Nephron progenitor cell (in vitro differentiated cells): ENCODE data around the gene GNAL.

ENCODE experiments used
- DNase-seq: peaks from one replicate; pipeline ENCODE4 v3.0.0; 2021
- H3K27ac Mint-ChIP-seq: 2 replicates; pipeline ENCODE4 v1.8.0; 2021; ENCODE audit warnings: mild to moderate bottlenecking, moderate library complexity, mixed read lengths
- H3K27me3 Mint-ChIP-seq: 2 replicates; pipeline ENCODE4 v1.8.0; 2021; ENCODE audit warnings: mild to moderate bottlenecking, low read depth, mixed read lengths; ENCODE audit not compliant: poor library complexity
- H3K36me3 Mint-ChIP-seq: 2 replicates; pipeline ENCODE4 v1.8.0; 2021; ENCODE audit warnings: low read depth, mixed read lengths
- H3K4me1 Mint-ChIP-seq: 2 replicates; pipeline ENCODE4 v1.8.0; 2021; ENCODE audit warnings: mixed read lengths
- H3K4me3 Mint-ChIP-seq: 2 replicates; pipeline ENCODE4 v1.8.0; 2021; ENCODE audit warnings: mild to moderate bottlenecking, moderate library complexity, mixed read lengths
- H3K9me3 Mint-ChIP-seq: 2 replicates; pipeline ENCODE4 v1.8.0; 2021; ENCODE audit warnings: mild to moderate bottlenecking, moderate library complexity, mixed read lengths
- CTCF ChIP-seq: fragments of 200-600 bp; sonication (generic); IDR thresholded peaks from 2 replicates; pipeline ENCODE4 v1.5.0; 2021; ENCODE audit warnings: antibody characterized with exemption

The GNAL gene

GRCh38 chr18:11818486-11819203, 129.6 kb downstream of the GNAL start:
- no peak for TF ChIP-seq CTCF
- Mint-ChIP-seq H3K27me3 (no peaks in the 10 kb centered on the region), H3K36me3 (peaks cover 5% of the 10 kb centered on the region), H3K27ac (no peak overlapping the region), H3K4me1 (peaks cover 9% of the 10 kb centered on the region), H3K9me3 (peaks cover 6% of the 10 kb centered on the region), H3K4me3 (no peak overlapping the region)
- no peak for DNase-seq

GRCh38 chr18:11819938-11820337, 130.9 kb downstream of the GNAL start:
- no peaks in the 10 kb centered on the region for H3K27me3 Mint-ChIP-seq
- H3K36me3 Mint-ChIP-seq, result peaks cover 5% of the 10 kb centered on the region
- peaks cover 9% of the 10 kb centered on the region for H3K4me1 Mint-ChIP-seq
- TF ChIP-seq CTCF, result no peak
- no peak overlapping the region for H3K4me3 Mint-ChIP-seq
- no peak overlapping the region for H3K27ac Mint-ChIP-seq
- H3K9me3 Mint-ChIP-seq, result peaks cover 6% of the 10 kb centered on the region
- no peak for DNase-seq

GRCh38 chr18:11820697-11821096, 131.6 kb downstream of the GNAL start:
- peaks cover 6% of the 10 kb centered on the region for H3K9me3 Mint-ChIP-seq
- peaks cover 5% of the 10 kb centered on the region for H3K36me3 Mint-ChIP-seq
- no peak overlapping the region for H3K27ac Mint-ChIP-seq
- DNase-seq, result no peak
- TF ChIP-seq CTCF, result no peak
- H3K27me3 Mint-ChIP-seq, result no peaks in the 10 kb centered on the region
- H3K4me1 Mint-ChIP-seq, result peaks cover 9% of the 10 kb centered on the region
- H3K4me3 Mint-ChIP-seq, result no peak overlapping the region

- Mint-ChIP-seq H3K27ac (no peak overlapping the region), H3K27me3 (no peaks in the 10 kb centered on the region), H3K9me3 (peaks cover 6% of the 10 kb centered on the region), H3K4me1 (peaks cover 9% of the 10 kb centered on the region), H3K4me3 (no peak overlapping the region), H3K36me3 (peaks cover 5% of the 10 kb centered on the region)
- no peak for TF ChIP-seq CTCF
- DNase-seq, result no peak
Observed at GRCh38 chr18:11821208-11821607, 132.1 kb downstream of the GNAL start.

- no peak overlapping the region for H3K4me3 Mint-ChIP-seq
- H3K36me3 Mint-ChIP-seq, result peaks cover 10% of the 10 kb centered on the region
- no peak for TF ChIP-seq CTCF
- no peak overlapping the region for H3K27ac Mint-ChIP-seq
- H3K4me1 Mint-ChIP-seq, result peaks cover 9% of the 10 kb centered on the region
- peaks cover 6% of the 10 kb centered on the region for H3K9me3 Mint-ChIP-seq
- no peak for DNase-seq
- H3K27me3 Mint-ChIP-seq, result no peaks in the 10 kb centered on the region
Observed at GRCh38 chr18:11821643-11822237, 132.7 kb downstream of the GNAL start.

GRCh38 chr18:11823545-11823944, 134.5 kb downstream of the GNAL start:
- peak overlapping the region; percentile 87 for H3K27ac Mint-ChIP-seq
- TF ChIP-seq CTCF, result no peak
- peaks cover 9% of the 10 kb centered on the region for H3K4me1 Mint-ChIP-seq
- no peaks in the 10 kb centered on the region for H3K27me3 Mint-ChIP-seq
- no peak overlapping the region for H3K4me3 Mint-ChIP-seq
- H3K9me3 Mint-ChIP-seq, result peaks cover 6% of the 10 kb centered on the region
- peaks cover 16% of the 10 kb centered on the region for H3K36me3 Mint-ChIP-seq
- no peak for DNase-seq
